Panc1 (cell line): ENCODE results near the gene PC.

ENCODE experiments used
- CTCF ChIP-seq: fragments of 450-650 bp; IDR thresholded peaks from 2 replicates; pipeline ENCODE4 v1.5.1; 2017; ENCODE audit warnings: mild to moderate bottlenecking
- POLR2AphosphoS5 ChIP-seq: IDR thresholded peaks from 2 replicates; pipeline ENCODE4 v1.6.1; 2012; ENCODE audit warnings: mild to moderate bottlenecking, low read depth, low read length, moderate library complexity
- SIN3A ChIP-seq: IDR thresholded peaks from 2 replicates; pipeline ENCODE4 v1.6.1; 2012; ENCODE audit warnings: low read depth, mild to moderate bottlenecking, low read length, moderate library complexity, borderline replicate concordance; ENCODE audit not compliant: insufficient read depth

- TF ChIP-seq POLR2AphosphoS5 (no peak), CTCF (no peak), SIN3A (no peak; the same call in 1 of the 2 replicates)
These were observed 100.8 kb downstream of the PC start for GRCh38 chr11:66857234-66857926.
